Measurements from ENCODE around the gene ODF2. TPM values are rescaled to one million over a fixed set of nuclear protein-coding genes. Genes with fewer than 3 reads are reported as not detected.

Gene ODF2
- total RNA-seq, 1 experiment from 2014 or later, result 46.8 TPM

- no peak overlapping the region for H3K27ac ChIP-seq (ENCODE audit: low read depth, low read length)
- DNase-seq (ENCODE audit: low read depth, low spot score) (no peak), ATAC-seq (no peak)
- RAD21 ChIA-PET (ENCODE audit: low non-redundant PET in 1 of 2, low total read pairs in 2 of 2, uncharacterized antibody in 2 of 2, unreplicated experiment in 2 of 2), result no interaction called here
- TF ChIP-seq CBX3 (IDR thresholded peaks at IDR 0.05; ENCODE audit: low read depth) (no peak), SRF (IDR thresholded peaks at IDR 0.05; ENCODE audit: low read depth) (no peak), RAD21 (IDR thresholded peaks at IDR 0.05; ENCODE audit: low read depth) (no peak), MAX (IDR thresholded peaks at IDR 0.05) (no peak), TCF7L2 (IDR thresholded peaks at IDR 0.05; ENCODE audit: borderline replicate concordance, extremely low read depth, insufficient read depth, insufficient read length) (no peak), EGR1 (IDR thresholded peaks at IDR 0.05; ENCODE audit: low read depth) (no peak), ELF1 (IDR thresholded peaks at IDR 0.05; ENCODE audit: borderline replicate concordance, low read depth) (no peak), EZH2phosphoT487 (IDR thresholded peaks at IDR 0.05; ENCODE audit: borderline replicate concordance) (no peak), ZFX (IDR thresholded peaks at IDR 0.05) (no peak), EZH2 (IDR thresholded peaks at IDR 0.05) (no peak)
- TF ChIP-seq, protein P1, sequence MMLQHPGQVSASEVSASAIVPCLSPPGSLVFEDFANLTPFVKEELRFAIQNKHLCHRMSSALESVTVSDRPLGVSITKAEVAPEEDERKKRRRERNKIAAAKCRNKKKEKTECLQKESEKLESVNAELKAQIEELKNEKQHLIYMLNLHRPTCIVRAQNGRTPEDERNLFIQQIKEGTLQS (IDR thresholded peaks at IDR 0.05), result no peak
- TF ChIP-seq, protein P2, sequence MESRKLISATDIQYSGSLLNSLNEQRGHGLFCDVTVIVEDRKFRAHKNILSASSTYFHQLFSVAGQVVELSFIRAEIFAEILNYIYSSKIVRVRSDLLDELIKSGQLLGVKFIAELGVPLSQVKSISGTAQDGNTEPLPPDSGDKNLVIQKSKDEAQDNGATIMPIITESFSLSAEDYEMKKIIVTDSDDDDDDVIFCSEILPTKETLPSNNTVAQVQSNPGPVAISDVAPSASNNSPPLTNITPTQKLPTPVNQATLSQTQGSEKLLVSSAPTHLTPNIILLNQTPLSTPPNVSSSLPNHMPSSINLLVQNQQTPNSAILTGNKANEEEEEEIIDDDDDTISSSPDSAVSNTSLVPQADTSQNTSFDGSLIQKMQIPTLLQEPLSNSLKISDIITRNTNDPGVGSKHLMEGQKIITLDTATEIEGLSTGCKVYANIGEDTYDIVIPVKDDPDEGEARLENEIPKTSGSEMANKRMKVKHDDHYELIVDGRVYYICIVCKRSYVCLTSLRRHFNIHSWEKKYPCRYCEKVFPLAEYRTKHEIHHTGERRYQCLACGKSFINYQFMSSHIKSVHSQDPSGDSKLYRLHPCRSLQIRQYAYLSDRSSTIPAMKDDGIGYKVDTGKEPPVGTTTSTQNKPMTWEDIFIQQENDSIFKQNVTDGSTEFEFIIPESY (IDR thresholded peaks at IDR 0.05; ENCODE audit: extremely low read depth, insufficient replicate concordance, low read length), result no peak
- TF ChIP-seq, protein P3, sequence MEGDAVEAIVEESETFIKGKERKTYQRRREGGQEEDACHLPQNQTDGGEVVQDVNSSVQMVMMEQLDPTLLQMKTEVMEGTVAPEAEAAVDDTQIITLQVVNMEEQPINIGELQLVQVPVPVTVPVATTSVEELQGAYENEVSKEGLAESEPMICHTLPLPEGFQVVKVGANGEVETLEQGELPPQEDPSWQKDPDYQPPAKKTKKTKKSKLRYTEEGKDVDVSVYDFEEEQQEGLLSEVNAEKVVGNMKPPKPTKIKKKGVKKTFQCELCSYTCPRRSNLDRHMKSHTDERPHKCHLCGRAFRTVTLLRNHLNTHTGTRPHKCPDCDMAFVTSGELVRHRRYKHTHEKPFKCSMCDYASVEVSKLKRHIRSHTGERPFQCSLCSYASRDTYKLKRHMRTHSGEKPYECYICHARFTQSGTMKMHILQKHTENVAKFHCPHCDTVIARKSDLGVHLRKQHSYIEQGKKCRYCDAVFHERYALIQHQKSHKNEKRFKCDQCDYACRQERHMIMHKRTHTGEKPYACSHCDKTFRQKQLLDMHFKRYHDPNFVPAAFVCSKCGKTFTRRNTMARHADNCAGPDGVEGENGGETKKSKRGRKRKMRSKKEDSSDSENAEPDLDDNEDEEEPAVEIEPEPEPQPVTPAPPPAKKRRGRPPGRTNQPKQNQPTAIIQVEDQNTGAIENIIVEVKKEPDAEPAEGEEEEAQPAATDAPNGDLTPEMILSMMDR (IDR thresholded peaks at IDR 0.05 in 2 of 3, conservative IDR thresholded peaks at IDR 0.05 in 1 of 3; ENCODE audit: borderline replicate concordance in 1 of 3, insufficient read depth in 1 of 3, low read depth in 2 of 3, low read length in 2 of 3), result no peak
- H3K4me1 ChIP-seq (ENCODE audit: control insufficient read depth in 1 of 2, insufficient read depth in 2 of 2, low read length in 2 of 2), result peaks cover 0 to 5% of the 10 kb centered on the region in 2 experiments; a peak in 1 of 4 replicates
- no peaks in the 10 kb centered on the region for H4K20me1 ChIP-seq (ENCODE audit: insufficient read depth)
- H3K36me3 ChIP-seq (ENCODE audit: control insufficient read depth in 1 of 2, insufficient read depth in 2 of 2, low read length in 2 of 2), result no peaks in the 10 kb centered on the region
- POLR2A ChIA-PET, result no interaction called here
- H3K9me3 ChIP-seq (ENCODE audit: control insufficient read depth in 1 of 2, insufficient read depth in 1 of 2, low read depth in 1 of 2, low read length in 2 of 2), result no peaks in the 10 kb centered on the region
- H3K4me3 ChIP-seq (replicated peaks in 1 of 2; ENCODE audit: low read depth in 1 of 2, low read length in 2 of 2), result no peak overlapping the region
- H2AFZ ChIP-seq (ENCODE audit: low read depth, low read length, poor library complexity, severe bottlenecking), result no peak overlapping the region
- no peaks in the 10 kb centered on the region for H3K79me2 ChIP-seq (ENCODE audit: insufficient read depth, low read length)
- no peak overlapping the region for H3K9ac ChIP-seq (ENCODE audit: low read length)
- intact Hi-C loops (cut with micrococcal nuclease), result no loop called here
- H3K9me2 ChIP-seq (ENCODE audit: insufficient read depth), result no peaks in the 10 kb centered on the region
- no peaks in the 10 kb centered on the region for H3K27me3 ChIP-seq (ENCODE audit: insufficient read depth, low read length)
- CTCF ChIA-PET, result no interaction called here
- no peak overlapping the region for H3K4me2 ChIP-seq (ENCODE audit: low read length)
- no TSS peak for BruUV-seq (replicated peaks)
Measured at GRCh38 chr9:128408963-128409431, 46.8 kb upstream of the ODF2 start.
